ENCODE results near the gene SYT9. TPM values are rescaled to one million over a fixed set of nuclear protein-coding genes. Genes with fewer than 3 reads are reported as not detected.

The SYT9 gene
- total and polyA plus RNA-seq, 4 experiments from 2014 or later: not detected

DNA sequence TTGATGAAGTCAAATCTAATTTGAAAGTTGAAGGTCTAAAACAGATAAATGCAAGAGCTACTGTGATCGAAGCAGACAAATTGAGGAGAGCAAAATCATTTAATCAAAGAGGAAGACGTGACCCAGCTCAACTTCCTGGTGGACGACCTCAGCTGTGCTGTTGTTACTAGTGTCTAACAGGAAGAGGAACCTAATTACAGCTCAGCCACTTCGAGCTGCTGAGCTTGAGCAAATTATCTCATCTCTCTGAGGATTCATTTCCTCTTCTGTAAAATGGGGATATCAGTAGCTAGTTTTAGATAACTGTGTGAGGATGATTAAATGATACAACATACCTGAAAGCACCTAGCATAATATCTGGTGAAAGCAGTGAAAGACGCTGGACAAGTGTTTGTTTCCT is 185.0 kb downstream of the SYT9 start:
- Mint-ChIP-seq H3K4me1 (peaks cover 12 to 24% (median 17%) of the 10 kb centered on the region in 4 donors), H3K27me3 (no peaks in the 10 kb centered on the region), H3K4me3 (peak overlapping the region; percentile 1 to 83 (median 78)), H3K36me3 (no peaks in the 10 kb centered on the region), H3K27ac (peak overlapping the region; percentile 45 to 95 (median 89)), H3K9me3 (no peaks in the 10 kb centered on the region)
- DNase-seq: peak in 4 of 5 donors; percentile 17 to 41 (median 27)
- ChIA-PET POLR2A (ENCODE audit: partially characterized antibody) (interaction anchor here (1.3 kb wide), 1 partner anchor 78 kb away, joined by 4 read pairs; the partner anchor contains the start of gene PPFIBP2), CTCF (ENCODE audit: partially characterized antibody) (interaction anchor here (1.2 to 1.7 kb wide), 6 partner anchors 8 to 339 kb away, joined by 3 to 9 read pairs (median 4); partner anchors contain the start of gene PPFIBP2)
- H3K4me1 ChIP-seq (ENCODE audit: insufficient read depth, low read length): peaks cover 15% of the 10 kb centered on the region
- no peak overlapping the region for H3K4me3 ChIP-seq (ENCODE audit: low read length in 2 of 2)
- H3K36me3 ChIP-seq (ENCODE audit: insufficient read depth, low read length): no peaks in the 10 kb centered on the region
- no peaks in the 10 kb centered on the region for H3K27me3 ChIP-seq (ENCODE audit: insufficient read depth, low read length)
- H3K9me3 ChIP-seq (ENCODE audit: control insufficient read depth in 1 of 2, low read length in 2 of 2): no peaks in the 10 kb centered on the region
- no peak overlapping the region for H3K27ac ChIP-seq (ENCODE audit: low read depth, low read length)
- intact Hi-C loops (cut with micrococcal nuclease): no loop called here

DNA sequence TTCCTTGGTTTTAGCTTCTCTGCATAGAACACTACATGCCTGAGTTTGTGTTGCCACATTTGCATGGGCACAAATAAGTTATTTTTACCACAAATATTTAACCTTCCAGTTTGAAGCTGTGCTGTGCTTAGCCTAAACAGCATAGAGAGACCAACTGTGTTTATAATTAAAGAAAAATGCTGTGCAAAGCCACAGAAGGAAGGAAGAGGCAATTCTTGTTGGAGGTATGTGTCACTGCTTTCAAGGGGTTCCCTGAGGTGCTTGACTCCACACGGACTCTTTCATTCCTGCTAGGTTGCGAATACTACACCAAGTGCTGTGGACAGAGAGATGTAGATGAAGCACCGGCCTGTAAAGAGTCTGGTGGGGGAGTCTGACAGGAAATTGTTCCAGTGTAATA is 186.0 kb downstream of the SYT9 start:
- Histone ChIP-seq H3K27ac (ENCODE audit: low read depth, low read length) (no peak overlapping the region), H3K4me1 (ENCODE audit: insufficient read depth, low read length) (peaks cover 15% of the 10 kb centered on the region), H3K9me3 (ENCODE audit: control insufficient read depth in 1 of 2, low read length in 2 of 2) (no peaks in the 10 kb centered on the region), H3K4me3 (ENCODE audit: low read length in 2 of 2) (no peak overlapping the region), H3K36me3 (ENCODE audit: insufficient read depth, low read length) (no peaks in the 10 kb centered on the region), H3K27me3 (ENCODE audit: insufficient read depth, low read length) (no peaks in the 10 kb centered on the region)
- Mint-ChIP-seq H3K4me1 (peaks cover 12 to 24% (median 17%) of the 10 kb centered on the region in 4 donors), H3K27me3 (no peaks in the 10 kb centered on the region), H3K4me3 (no peak overlapping the region), H3K27ac (peak overlapping the region in 3 of 7 donors; percentile 19 to 29 (median 25)), H3K36me3 (no peaks in the 10 kb centered on the region), H3K9me3 (no peaks in the 10 kb centered on the region)
- DNase-seq: no peak
- ChIA-PET CTCF (ENCODE audit: partially characterized antibody) (interaction anchor here (0.7 to 1.7 kb wide), 2 partner anchors 85 to 248 kb away, joined by 3 to 9 read pairs; no protein-coding TSS in a partner anchor), POLR2A (ENCODE audit: partially characterized antibody) (no interaction called here)
- intact Hi-C loops (cut with micrococcal nuclease): no loop called here

DNA sequence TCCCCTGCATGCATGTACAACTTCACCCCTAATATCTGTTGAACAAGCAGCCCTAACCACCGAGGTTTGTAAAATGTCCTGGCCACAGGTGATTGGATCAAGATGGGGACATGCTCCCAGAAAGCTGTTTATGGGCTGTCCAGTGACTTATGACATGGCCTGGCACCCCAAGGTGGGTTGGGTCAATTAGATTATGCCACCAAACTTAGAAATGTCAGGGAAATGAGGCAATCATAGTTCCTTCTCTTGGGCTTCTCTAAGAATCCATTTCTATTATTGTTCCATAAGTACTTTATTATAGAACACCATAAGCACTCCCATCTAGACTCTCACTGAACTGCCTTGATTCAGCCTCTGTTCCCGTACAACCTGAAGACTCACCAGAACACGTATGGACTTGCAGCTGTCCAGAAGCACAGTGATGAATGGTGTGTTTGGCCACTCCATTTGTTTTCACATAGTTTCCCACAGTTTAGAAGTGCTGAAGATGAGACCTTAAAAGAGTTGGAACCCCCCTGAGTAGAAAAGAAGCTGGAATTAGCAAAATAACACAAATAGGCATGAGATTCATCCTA is 188.1 kb downstream of the SYT9 start:
- intact Hi-C loops (cut with micrococcal nuclease): no loop called here
- H3K4me1 ChIP-seq (ENCODE audit: insufficient read depth, low read length): peaks cover 15% of the 10 kb centered on the region
- no peaks in the 10 kb centered on the region for H3K9me3 Mint-ChIP-seq
- no peaks in the 10 kb centered on the region for H3K27me3 ChIP-seq (ENCODE audit: insufficient read depth, low read length)
- no peak overlapping the region for H3K4me3 Mint-ChIP-seq
- DNase-seq: no peak
- no peak overlapping the region for H3K27ac ChIP-seq (ENCODE audit: low read depth, low read length)
- ChIA-PET POLR2A (ENCODE audit: partially characterized antibody) (no interaction called here), CTCF (ENCODE audit: partially characterized antibody) (interaction anchor here (3.0 to 7.2 kb wide), 6 partner anchors 11 to 628 kb away, joined by 13 to 71 read pairs (median 24); no protein-coding TSS in a partner anchor)
- H3K4me3 ChIP-seq (ENCODE audit: low read length in 2 of 2): no peak overlapping the region
- H3K27ac Mint-ChIP-seq: no peak overlapping the region
- H3K27me3 Mint-ChIP-seq: no peaks in the 10 kb centered on the region
- H3K9me3 ChIP-seq (ENCODE audit: control insufficient read depth in 1 of 2, low read length in 2 of 2): no peaks in the 10 kb centered on the region
- H3K36me3 Mint-ChIP-seq: no peaks in the 10 kb centered on the region
- peaks cover 12 to 24% (median 16%) of the 10 kb centered on the region in 4 donors for H3K4me1 Mint-ChIP-seq
- no peaks in the 10 kb centered on the region for H3K36me3 ChIP-seq (ENCODE audit: insufficient read depth, low read length)

DNA sequence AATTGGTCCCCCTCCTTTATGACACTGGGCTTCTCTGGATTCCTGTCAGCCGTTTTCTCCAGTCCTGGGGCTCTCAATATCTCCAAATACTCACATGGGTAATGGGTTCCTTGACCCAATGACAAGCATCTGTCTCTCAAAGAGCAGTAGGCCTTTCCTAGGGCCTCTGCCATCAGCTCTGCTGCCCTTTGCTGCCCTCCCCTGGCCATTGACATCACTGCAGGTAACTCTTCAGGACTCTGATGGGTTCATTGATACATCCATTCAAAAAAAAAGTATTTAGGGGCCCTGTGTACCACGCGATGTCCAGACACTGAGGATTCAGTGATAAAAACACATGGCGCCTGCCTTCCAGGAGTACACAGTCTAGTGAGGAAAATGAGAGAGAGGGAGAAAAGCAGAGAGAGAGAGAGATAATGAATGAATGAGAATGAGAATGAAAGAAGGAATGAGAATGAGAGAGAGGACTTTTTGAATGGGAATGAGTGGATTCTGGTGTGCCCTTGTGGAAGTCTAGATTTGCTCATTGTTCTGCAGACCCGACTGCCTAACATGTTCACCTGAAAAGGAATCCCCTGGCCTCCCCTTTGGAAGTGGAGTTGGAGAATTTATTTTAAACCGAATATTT is 191.0 kb downstream of the SYT9 start:
- H3K4me3 Mint-ChIP-seq: no peak overlapping the region
- peak; percentile 55 to 61 (median 59) for DNase-seq
- Histone ChIP-seq H3K36me3 (ENCODE audit: insufficient read depth, low read length) (no peaks in the 10 kb centered on the region), H3K4me1 (ENCODE audit: insufficient read depth, low read length) (no peaks in the 10 kb centered on the region), H3K27me3 (ENCODE audit: insufficient read depth, low read length) (no peaks in the 10 kb centered on the region), H3K9me3 (ENCODE audit: control insufficient read depth in 1 of 2, low read length in 2 of 2) (no peaks in the 10 kb centered on the region), H3K27ac (ENCODE audit: low read depth, low read length) (no peak overlapping the region), H3K4me3 (ENCODE audit: low read length in 2 of 2) (no peak overlapping the region)
- no peaks in the 10 kb centered on the region for H3K9me3 Mint-ChIP-seq
- ChIA-PET CTCF (ENCODE audit: partially characterized antibody) (interaction anchor here (0.8 to 7.2 kb wide), 21 partner anchors 8 to 631 kb away, joined by 3 to 71 read pairs (median 5); no protein-coding TSS in a partner anchor), POLR2A (ENCODE audit: partially characterized antibody) (interaction anchor here (1.4 kb wide), 1 partner anchor 18 kb away, joined by 3 read pairs; no protein-coding TSS in a partner anchor)
- intact Hi-C loops (cut with micrococcal nuclease): loop anchor here (1.0 kb wide), 4 partner anchors 223 to 630 kb away; no protein-coding TSS in a partner anchor
- peaks cover 2 to 5% of the 10 kb centered on the region in 2 donors for H3K27me3 Mint-ChIP-seq
- no peaks in the 10 kb centered on the region for H3K36me3 Mint-ChIP-seq
- H3K27ac Mint-ChIP-seq: no peak overlapping the region
- peaks cover 0 to 2% (median 0%) of the 10 kb centered on the region in 4 donors for H3K4me1 Mint-ChIP-seq

DNA sequence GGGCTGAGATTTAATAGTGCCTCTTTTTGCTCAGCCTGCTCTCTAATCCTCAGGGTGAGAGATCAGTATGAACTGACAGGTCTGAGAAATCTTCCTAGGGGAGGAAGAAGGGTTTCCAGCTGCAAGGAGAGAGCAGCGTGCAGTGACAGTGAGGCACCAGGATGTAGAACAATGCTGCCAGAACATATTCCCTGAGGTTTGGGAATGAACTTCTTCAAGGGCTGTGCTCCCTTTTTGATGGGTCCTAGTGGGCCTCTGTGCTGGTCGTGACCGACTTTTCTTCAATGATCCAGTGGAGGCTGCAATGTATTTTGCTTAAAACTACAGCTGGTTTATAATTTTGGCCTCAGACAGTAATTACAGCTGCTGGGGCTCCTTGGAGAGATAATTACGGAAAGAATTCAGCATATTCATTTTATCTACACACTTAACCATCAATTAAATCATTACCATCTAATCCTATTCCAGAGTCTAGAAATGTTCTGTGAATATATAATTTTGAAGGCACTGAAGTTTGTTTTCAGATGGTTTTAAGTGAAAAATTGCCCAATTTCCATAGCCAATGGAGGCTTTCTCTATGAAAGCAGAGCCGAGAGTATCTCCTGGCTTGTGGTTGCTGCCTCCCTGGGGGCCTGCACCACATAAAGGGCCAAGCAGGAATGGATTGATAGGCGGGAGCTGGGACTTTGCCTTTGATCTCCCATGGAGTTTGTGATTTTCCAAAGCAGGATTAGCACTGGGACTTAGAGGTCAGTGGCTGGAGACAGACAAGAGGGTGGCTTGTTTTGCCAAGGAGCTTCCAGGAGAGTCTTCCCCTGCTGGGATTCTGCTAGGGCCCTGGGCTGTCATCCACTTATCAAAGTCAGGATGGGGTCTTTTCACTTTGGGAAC is 192.6 kb downstream of the SYT9 start:
- CTCF ChIA-PET (ENCODE audit: partially characterized antibody): interaction anchor here (1.0 to 7.2 kb wide), 7 partner anchors 8 to 632 kb away, joined by 3 to 71 read pairs (median 5); no protein-coding TSS in a partner anchor
- H3K4me1 ChIP-seq (ENCODE audit: insufficient read depth, low read length): no peaks in the 10 kb centered on the region
- no peak overlapping the region for H3K27ac ChIP-seq (ENCODE audit: low read depth, low read length)
- H3K27me3 ChIP-seq (ENCODE audit: insufficient read depth, low read length): no peaks in the 10 kb centered on the region
- DNase-seq: no peak
- no peaks in the 10 kb centered on the region for H3K36me3 ChIP-seq (ENCODE audit: insufficient read depth, low read length)
- intact Hi-C loops (cut with micrococcal nuclease): no loop called here
- no peaks in the 10 kb centered on the region for H3K4me1 Mint-ChIP-seq
- H3K27me3 Mint-ChIP-seq: peaks cover 2 to 6% of the 10 kb centered on the region in 2 donors
- H3K9me3 ChIP-seq (ENCODE audit: control insufficient read depth in 1 of 2, low read length in 2 of 2): no peaks in the 10 kb centered on the region
- no peaks in the 10 kb centered on the region for H3K36me3 Mint-ChIP-seq
- no peak overlapping the region for H3K27ac Mint-ChIP-seq
- POLR2A ChIA-PET (ENCODE audit: partially characterized antibody): no interaction called here
- no peak overlapping the region for H3K4me3 Mint-ChIP-seq
- H3K4me3 ChIP-seq (ENCODE audit: low read length in 2 of 2): no peak overlapping the region
- no peaks in the 10 kb centered on the region for H3K9me3 Mint-ChIP-seq

DNA sequence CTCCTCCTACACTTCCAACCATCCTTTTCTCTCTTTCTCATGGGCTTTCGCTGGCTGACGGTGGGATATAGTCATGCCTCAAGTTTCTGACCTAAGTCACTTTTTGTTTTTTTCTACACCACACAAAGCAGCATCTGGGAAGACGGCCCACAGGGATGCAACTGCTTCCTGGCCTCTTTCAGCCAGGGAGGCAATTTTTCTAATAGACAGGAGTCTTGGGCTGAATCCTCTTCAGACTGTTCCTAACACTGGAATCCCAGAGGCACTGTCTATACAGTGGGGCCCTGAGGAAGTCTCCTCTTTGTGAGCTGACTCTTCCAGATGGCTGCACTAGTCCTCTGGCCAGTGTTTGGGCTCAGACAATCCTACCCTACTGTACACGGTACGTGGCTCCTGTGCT is 193.9 kb downstream of the SYT9 start:
- Mint-ChIP-seq H3K27ac (no peak overlapping the region), H3K4me3 (no peak overlapping the region), H3K4me1 (no peaks in the 10 kb centered on the region), H3K27me3 (peaks cover 2 to 7% of the 10 kb centered on the region in 2 donors), H3K9me3 (no peaks in the 10 kb centered on the region), H3K36me3 (no peaks in the 10 kb centered on the region)
- Histone ChIP-seq H3K9me3 (ENCODE audit: control insufficient read depth in 1 of 2, low read length in 2 of 2) (no peaks in the 10 kb centered on the region), H3K36me3 (ENCODE audit: insufficient read depth, low read length) (no peaks in the 10 kb centered on the region), H3K27me3 (ENCODE audit: insufficient read depth, low read length) (no peaks in the 10 kb centered on the region), H3K4me3 (ENCODE audit: low read length in 2 of 2) (no peak overlapping the region), H3K27ac (ENCODE audit: low read depth, low read length) (no peak overlapping the region), H3K4me1 (ENCODE audit: insufficient read depth, low read length) (no peaks in the 10 kb centered on the region)
- intact Hi-C loops (cut with micrococcal nuclease): no loop called here
- CTCF ChIA-PET (ENCODE audit: partially characterized antibody): interaction anchor here (1.2 to 7.2 kb wide), 4 partner anchors 10 to 633 kb away, joined by 4 to 71 read pairs (median 8); no protein-coding TSS in a partner anchor
- POLR2A ChIA-PET (ENCODE audit: partially characterized antibody): no interaction called here
- DNase-seq: no peak
